WTC11 (cell line): ENCODE measurements around the gene JSRP1. TPM values are rescaled to one million over a fixed set of nuclear protein-coding genes. Genes with fewer than 3 reads are reported as not detected.

ENCODE experiments used
- ATAC-seq: fragments of 200-7000 bp; cut with Tn5 transposase; 2 replicates; pipeline ENCODE4 v1.10.0; 2021; ENCODE audit warnings: mild to moderate bottlenecking, moderate library complexity
- CTCF ChIA-PET: fragments of 300-600 bp; sonication (Branson Sonifier 250); formaldehyde crosslinking; loops from one replicate; lab custom pipeline; 2021; ENCODE audit warnings: antibody characterized with exemption; lab: Charles Lee
- POLR2A ChIA-PET: fragments of 350-600 bp; sonication (Branson Sonifier 250); formaldehyde crosslinking; loops from one replicate; lab custom pipeline; 2021; ENCODE audit warnings: antibody characterized with exemption; lab: Charles Lee
- DNase-seq: peaks from one replicate; pipeline ENCODE4 v3.0.0; 2021; ENCODE audit warnings: low spot score
- H3K27ac Mint-ChIP-seq: 2 replicates; pipeline ENCODE4 v1.8.0; 2021; ENCODE audit warnings: mixed read lengths
- H3K27me3 Mint-ChIP-seq: 2 replicates; pipeline ENCODE4 v1.8.0; 2021; ENCODE audit warnings: low read depth, mild to moderate bottlenecking, moderate library complexity, mixed read lengths
- H3K36me3 Mint-ChIP-seq: 2 replicates; pipeline ENCODE4 v1.8.0; 2021; ENCODE audit warnings: mixed read lengths
- H3K4me1 Mint-ChIP-seq: 2 replicates; pipeline ENCODE4 v1.8.0; 2022; ENCODE audit warnings: mixed read lengths
- H3K4me3 Mint-ChIP-seq: 2 replicates; pipeline ENCODE4 v1.8.0; 2021; ENCODE audit warnings: mild to moderate bottlenecking, moderate library complexity, mixed read lengths
- H3K9me3 Mint-ChIP-seq: 2 replicates; pipeline ENCODE4 v1.8.0; 2021; ENCODE audit warnings: mixed read lengths
- ATF1 ChIP-seq: sonication (generic); formaldehyde crosslinking; IDR thresholded peaks from 2 replicates; pipeline ENCODE4 v1.8.1; 2023; ENCODE audit warnings: mild to moderate bottlenecking, moderate library complexity, missing genetic modification reagents
- CBFB ChIP-seq: sonication (generic); formaldehyde crosslinking; IDR thresholded peaks from 2 replicates; pipeline ENCODE4 v1.8.1; 2022; ENCODE audit warnings: mild to moderate bottlenecking, low read depth, missing genetic modification reagents
- CREB1 ChIP-seq: sonication (generic); formaldehyde crosslinking; IDR thresholded peaks from 2 replicates; pipeline ENCODE4 v1.8.0; 2023; ENCODE audit warnings: mild to moderate bottlenecking, missing genetic modification reagents
- GABPB1 ChIP-seq: sonication (generic); formaldehyde crosslinking; IDR thresholded peaks from 2 replicates; pipeline ENCODE4 v1.8.1; 2023; ENCODE audit warnings: mild to moderate bottlenecking, missing genetic modification reagents
- GRHL2 ChIP-seq: fragments of 250-450 bp; sonication (Bioruptor Pico); IDR thresholded peaks from 2 replicates; pipeline ENCODE4 v1.8.0; 2022; ENCODE audit warnings: mild to moderate bottlenecking, moderate library complexity; ENCODE audit not compliant: insufficient replicate concordance, severe bottlenecking
- GTF2I ChIP-seq: fragments of 250-450 bp; sonication (Bioruptor Pico); conservative IDR thresholded peaks from 2 replicates; pipeline ENCODE4 v1.4.0; 2021; ENCODE audit warnings: mild to moderate bottlenecking
- HMGXB4 ChIP-seq: sonication (generic); formaldehyde crosslinking; IDR thresholded peaks from 2 replicates; pipeline ENCODE4 v1.8.1; 2023; ENCODE audit warnings: mild to moderate bottlenecking, moderate library complexity, missing genetic modification reagents
- MXD4 ChIP-seq: fragments of 250-450 bp; sonication (Bioruptor Pico); IDR thresholded peaks from 2 replicates; pipeline ENCODE4 v1.8.0; 2021; ENCODE audit warnings: mild to moderate bottlenecking, moderate library complexity, borderline replicate concordance
- NR1H2 ChIP-seq: sonication (generic); formaldehyde crosslinking; IDR thresholded peaks from 2 replicates; pipeline ENCODE4 v1.9.0; 2021; ENCODE audit warnings: mild to moderate bottlenecking, moderate library complexity, missing genetic modification reagents
- SOX15 ChIP-seq: fragments of 250-450 bp; sonication (Bioruptor Pico); IDR thresholded peaks from 2 replicates; pipeline ENCODE4 v1.9.0; 2021; ENCODE audit warnings: mild to moderate bottlenecking
- TCF7 ChIP-seq: sonication (generic); formaldehyde crosslinking; IDR thresholded peaks from 2 replicates; pipeline ENCODE4 v1.8.0; 2022; ENCODE audit warnings: mild to moderate bottlenecking, low read depth, missing genetic modification reagents, moderate library complexity
- TEAD4 ChIP-seq: sonication (generic); formaldehyde crosslinking; IDR thresholded peaks from 2 replicates; pipeline ENCODE4 v1.8.0; 2022; ENCODE audit warnings: mild to moderate bottlenecking, missing genetic modification reagents
- TP53 ChIP-seq: sonication (generic); formaldehyde crosslinking; IDR thresholded peaks from 2 replicates; pipeline ENCODE4 v1.8.1; 2023; ENCODE audit warnings: mild to moderate bottlenecking, missing genetic modification reagents
- USF2 ChIP-seq: sonication (generic); formaldehyde crosslinking; IDR thresholded peaks from 2 replicates; pipeline ENCODE4 v1.8.1; 2023; ENCODE audit warnings: mild to moderate bottlenecking, missing genetic modification reagents, moderate library complexity
- ZBTB21 ChIP-seq: sonication (generic); formaldehyde crosslinking; IDR thresholded peaks from 2 replicates; pipeline ENCODE4 v1.8.1; 2023; ENCODE audit warnings: mild to moderate bottlenecking, missing genetic modification reagents, borderline replicate concordance
- ZNF121 ChIP-seq: sonication (generic); formaldehyde crosslinking; IDR thresholded peaks from 2 replicates; pipeline ENCODE4 v1.8.0; 2023; ENCODE audit warnings: missing genetic modification reagents
- ZNF232 ChIP-seq: sonication (generic); formaldehyde crosslinking; IDR thresholded peaks from 2 replicates; pipeline ENCODE4 v1.8.0; 2022; ENCODE audit warnings: mild to moderate bottlenecking, missing genetic modification reagents
- ZNF416 ChIP-seq: fragments of 250-450 bp; sonication (Bioruptor Pico); IDR thresholded peaks from 2 replicates; pipeline ENCODE4 v1.9.0; 2021; ENCODE audit warnings: mild to moderate bottlenecking, inconsistent platforms
- total RNA-seq: library from RNA; stranded (reverse); gene quantifications from 3 replicates; pipeline ENCODE4 v1.2.3, GENCODE V29; 2021
- TF ChIP-seq, protein P1 (sequence below): fragments of 200-600 bp; IDR thresholded peaks from 2 replicates; pipeline ENCODE4 v1.8.0; 2022; ENCODE audit warnings: antibody characterized with exemption
- TF ChIP-seq, protein P2 (sequence below): sonication (generic); formaldehyde crosslinking; IDR thresholded peaks from 2 replicates; pipeline ENCODE4 v1.8.0; 2022; ENCODE audit warnings: mild to moderate bottlenecking, missing genetic modification reagents
- TF ChIP-seq, protein P3 (sequence below): sonication (generic); formaldehyde crosslinking; IDR thresholded peaks from 2 replicates; pipeline ENCODE4 v1.8.0; 2022; ENCODE audit warnings: mild to moderate bottlenecking, missing genetic modification reagents
- TF ChIP-seq, protein P4 (sequence below): sonication (generic); formaldehyde crosslinking; IDR thresholded peaks from 2 replicates; pipeline ENCODE4 v1.8.1; 2022; ENCODE audit warnings: low read depth, missing genetic modification reagents, borderline replicate concordance

The JSRP1 gene
- total RNA-seq, 1 experiment from 2014 or later: 0.33 TPM

DNA sequence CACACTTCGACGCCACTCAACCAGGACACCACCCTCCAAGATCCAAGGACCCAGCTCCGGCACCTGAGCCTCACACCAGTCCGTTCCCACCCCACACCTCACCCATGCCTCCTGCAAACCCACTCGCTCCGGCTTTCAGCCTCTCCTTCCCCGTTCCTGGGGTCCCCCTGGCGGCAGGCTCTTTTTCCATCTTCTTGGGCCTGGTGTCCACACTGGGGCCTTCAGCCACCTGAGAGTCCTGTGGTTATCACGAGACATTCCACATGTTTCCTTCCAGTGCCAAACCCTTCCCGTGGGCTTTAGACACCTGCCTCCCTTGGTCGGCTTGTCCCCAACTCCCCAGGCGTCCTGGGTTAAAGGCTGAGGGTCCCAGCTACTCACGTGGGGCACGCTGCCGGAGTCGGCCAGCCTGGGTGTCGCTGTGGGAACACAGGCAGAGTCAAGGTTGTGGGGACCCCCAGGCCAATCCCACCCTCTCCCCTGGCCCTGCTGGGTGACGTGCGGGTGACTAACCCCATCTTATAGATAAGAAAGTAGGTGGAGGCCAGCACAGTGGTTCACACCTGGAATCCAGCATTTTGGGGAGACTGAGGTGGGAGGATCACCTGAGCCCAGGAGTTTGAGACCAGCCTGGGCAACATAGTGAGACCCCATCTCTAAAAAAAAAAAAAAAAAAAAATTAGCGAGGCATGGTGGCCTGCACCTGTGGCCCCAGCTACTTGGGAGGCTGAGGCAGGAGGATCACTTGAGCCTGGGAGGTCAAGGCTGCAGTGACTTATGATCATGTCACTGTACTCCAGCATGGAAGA is 1.9 kb downstream of the JSRP1 start:
- peak overlapping the region; percentile 69 for H3K4me3 Mint-ChIP-seq
- DNase-seq: peak; percentile 86
- TF ChIP-seq ZNF416: no peak
- no peak for TF ChIP-seq ATF1
- TF ChIP-seq CBFB: no peak
- peak; percentile 27; the same call in 1 of the 2 replicates for TF ChIP-seq ZNF121
- no peak for TF ChIP-seq USF2 (CRISPR knock-in tag)
- TF ChIP-seq, protein P1, sequence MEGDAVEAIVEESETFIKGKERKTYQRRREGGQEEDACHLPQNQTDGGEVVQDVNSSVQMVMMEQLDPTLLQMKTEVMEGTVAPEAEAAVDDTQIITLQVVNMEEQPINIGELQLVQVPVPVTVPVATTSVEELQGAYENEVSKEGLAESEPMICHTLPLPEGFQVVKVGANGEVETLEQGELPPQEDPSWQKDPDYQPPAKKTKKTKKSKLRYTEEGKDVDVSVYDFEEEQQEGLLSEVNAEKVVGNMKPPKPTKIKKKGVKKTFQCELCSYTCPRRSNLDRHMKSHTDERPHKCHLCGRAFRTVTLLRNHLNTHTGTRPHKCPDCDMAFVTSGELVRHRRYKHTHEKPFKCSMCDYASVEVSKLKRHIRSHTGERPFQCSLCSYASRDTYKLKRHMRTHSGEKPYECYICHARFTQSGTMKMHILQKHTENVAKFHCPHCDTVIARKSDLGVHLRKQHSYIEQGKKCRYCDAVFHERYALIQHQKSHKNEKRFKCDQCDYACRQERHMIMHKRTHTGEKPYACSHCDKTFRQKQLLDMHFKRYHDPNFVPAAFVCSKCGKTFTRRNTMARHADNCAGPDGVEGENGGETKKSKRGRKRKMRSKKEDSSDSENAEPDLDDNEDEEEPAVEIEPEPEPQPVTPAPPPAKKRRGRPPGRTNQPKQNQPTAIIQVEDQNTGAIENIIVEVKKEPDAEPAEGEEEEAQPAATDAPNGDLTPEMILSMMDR: peak; percentile 46; the same call in 1 of the 2 replicates
- H3K9me3 Mint-ChIP-seq: no peaks in the 10 kb centered on the region
- peak; percentile 30 for ATAC-seq
- H3K36me3 Mint-ChIP-seq: no peaks in the 10 kb centered on the region
- POLR2A ChIA-PET: interaction anchor here (1.3 to 1.5 kb wide), 2 partner anchors 11 to 15 kb away, joined by 3 to 4 read pairs; no protein-coding TSS in a partner anchor
- no peak overlapping the region for H3K27ac Mint-ChIP-seq
- peaks cover 3% of the 10 kb centered on the region; the same call in 1 of the 2 replicates for H3K4me1 Mint-ChIP-seq
- peaks cover 39% of the 10 kb centered on the region for H3K27me3 Mint-ChIP-seq
- CTCF ChIA-PET: interaction anchor here (0.6 to 6.2 kb wide), 25 partner anchors 7 to 222 kb away, joined by 3 to 65 read pairs (median 6); partner anchors contain the start of genes AP3D1, GADD45B and PLEKHJ1

- DNase-seq: peak; percentile 72
- peak overlapping the region; percentile 69 for H3K4me3 Mint-ChIP-seq
- H3K4me1 Mint-ChIP-seq: peaks cover 3% of the 10 kb centered on the region; the same call in 1 of the 2 replicates
- H3K27ac Mint-ChIP-seq: no peak overlapping the region
- POLR2A ChIA-PET: interaction anchor here (0.6 to 1.5 kb wide), 4 partner anchors 10 to 63 kb away, joined by 3 to 4 read pairs (median 4); no protein-coding TSS in a partner anchor
- no peaks in the 10 kb centered on the region for H3K9me3 Mint-ChIP-seq
- H3K36me3 Mint-ChIP-seq: no peaks in the 10 kb centered on the region
- peak; percentile 38 for ATAC-seq
- H3K27me3 Mint-ChIP-seq: peaks cover 36% of the 10 kb centered on the region
- CTCF ChIA-PET: interaction anchor here (0.6 to 6.2 kb wide), 30 partner anchors 8 to 308 kb away, joined by 3 to 65 read pairs (median 5); partner anchors contain the start of genes AP3D1, GADD45B, LINGO3 and PLEKHJ1
- TF ChIP-seq GRHL2 (CRISPR knock-in tag): no peak
- no peak for TF ChIP-seq TEAD4 (CRISPR knock-in tag)
- no peak for TF ChIP-seq GTF2I
- peak; percentile 27; the same call in 1 of the 2 replicates for TF ChIP-seq GABPB1 (CRISPR knock-in tag)
- TF ChIP-seq SOX15 (CRISPR knock-in tag): no peak
- TF ChIP-seq, protein P2, sequence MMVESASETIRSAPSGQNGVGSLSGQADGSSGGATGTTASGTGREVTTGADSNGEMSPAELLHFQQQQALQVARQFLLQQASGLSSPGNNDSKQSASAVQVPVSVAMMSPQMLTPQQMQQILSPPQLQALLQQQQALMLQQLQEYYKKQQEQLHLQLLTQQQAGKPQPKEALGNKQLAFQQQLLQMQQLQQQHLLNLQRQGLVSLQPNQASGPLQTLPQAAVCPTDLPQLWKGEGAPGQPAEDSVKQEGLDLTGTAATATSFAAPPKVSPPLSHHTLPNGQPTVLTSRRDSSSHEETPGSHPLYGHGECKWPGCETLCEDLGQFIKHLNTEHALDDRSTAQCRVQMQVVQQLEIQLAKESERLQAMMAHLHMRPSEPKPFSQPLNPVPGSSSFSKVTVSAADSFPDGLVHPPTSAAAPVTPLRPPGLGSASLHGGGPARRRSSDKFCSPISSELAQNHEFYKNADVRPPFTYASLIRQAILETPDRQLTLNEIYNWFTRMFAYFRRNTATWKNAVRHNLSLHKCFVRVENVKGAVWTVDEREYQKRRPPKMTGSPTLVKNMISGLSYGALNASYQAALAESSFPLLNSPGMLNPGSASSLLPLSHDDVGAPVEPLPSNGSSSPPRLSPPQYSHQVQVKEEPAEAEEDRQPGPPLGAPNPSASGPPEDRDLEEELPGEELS: no peak
- no peak for TF ChIP-seq MXD4
- TF ChIP-seq NR1H2 (CRISPR knock-in tag): no peak
- no peak; the same call in 1 of the 2 replicates for TF ChIP-seq TCF7
- TF ChIP-seq ZNF232 (CRISPR knock-in tag): no peak
- TF ChIP-seq, protein P3, sequence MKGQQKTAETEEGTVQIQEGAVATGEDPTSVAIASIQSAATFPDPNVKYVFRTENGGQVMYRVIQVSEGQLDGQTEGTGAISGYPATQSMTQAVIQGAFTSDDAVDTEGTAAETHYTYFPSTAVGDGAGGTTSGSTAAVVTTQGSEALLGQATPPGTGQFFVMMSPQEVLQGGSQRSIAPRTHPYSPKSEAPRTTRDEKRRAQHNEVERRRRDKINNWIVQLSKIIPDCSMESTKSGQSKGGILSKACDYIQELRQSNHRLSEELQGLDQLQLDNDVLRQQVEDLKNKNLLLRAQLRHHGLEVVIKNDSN (CRISPR knock-in tag): no peak
- TF ChIP-seq HMGXB4 (CRISPR knock-in tag): peak; percentile 91
- TF ChIP-seq ZNF416: no peak
- TF ChIP-seq TP53 (CRISPR knock-in tag): no peak
- TF ChIP-seq, protein P4, sequence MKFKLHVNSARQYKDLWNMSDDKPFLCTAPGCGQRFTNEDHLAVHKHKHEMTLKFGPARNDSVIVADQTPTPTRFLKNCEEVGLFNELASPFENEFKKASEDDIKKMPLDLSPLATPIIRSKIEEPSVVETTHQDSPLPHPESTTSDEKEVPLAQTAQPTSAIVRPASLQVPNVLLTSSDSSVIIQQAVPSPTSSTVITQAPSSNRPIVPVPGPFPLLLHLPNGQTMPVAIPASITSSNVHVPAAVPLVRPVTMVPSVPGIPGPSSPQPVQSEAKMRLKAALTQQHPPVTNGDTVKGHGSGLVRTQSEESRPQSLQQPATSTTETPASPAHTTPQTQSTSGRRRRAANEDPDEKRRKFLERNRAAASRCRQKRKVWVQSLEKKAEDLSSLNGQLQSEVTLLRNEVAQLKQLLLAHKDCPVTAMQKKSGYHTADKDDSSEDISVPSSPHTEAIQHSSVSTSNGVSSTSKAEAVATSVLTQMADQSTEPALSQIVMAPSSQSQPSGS (CRISPR knock-in tag): no peak
- no peak for TF ChIP-seq CBFB
- TF ChIP-seq ZBTB21 (CRISPR knock-in tag): no peak
- TF ChIP-seq ATF1: peak; percentile 34; the same call in 1 of the 2 replicates
- TF ChIP-seq CREB1: no peak
These were observed 2.8 kb downstream of the JSRP1 start for GRCh38 chr19:2253106-2254063.
